Activated CD4-positive, alpha-beta T cell treated with anti-CD3 and anti-CD28 coated beads for 1 hour (primary cell): ENCODE measurements around the gene DHX38.
"Not testable (repeated sequence)": the region's sequence is repeated elsewhere in the genome, so short reads cannot be mapped to it uniquely, and the experiment has no call there.

Experiments used
- DNase-seq: peaks from one replicate; pipeline ENCODE4 v3.0.0-alpha.2; 2020

Gene DHX38

DNA sequence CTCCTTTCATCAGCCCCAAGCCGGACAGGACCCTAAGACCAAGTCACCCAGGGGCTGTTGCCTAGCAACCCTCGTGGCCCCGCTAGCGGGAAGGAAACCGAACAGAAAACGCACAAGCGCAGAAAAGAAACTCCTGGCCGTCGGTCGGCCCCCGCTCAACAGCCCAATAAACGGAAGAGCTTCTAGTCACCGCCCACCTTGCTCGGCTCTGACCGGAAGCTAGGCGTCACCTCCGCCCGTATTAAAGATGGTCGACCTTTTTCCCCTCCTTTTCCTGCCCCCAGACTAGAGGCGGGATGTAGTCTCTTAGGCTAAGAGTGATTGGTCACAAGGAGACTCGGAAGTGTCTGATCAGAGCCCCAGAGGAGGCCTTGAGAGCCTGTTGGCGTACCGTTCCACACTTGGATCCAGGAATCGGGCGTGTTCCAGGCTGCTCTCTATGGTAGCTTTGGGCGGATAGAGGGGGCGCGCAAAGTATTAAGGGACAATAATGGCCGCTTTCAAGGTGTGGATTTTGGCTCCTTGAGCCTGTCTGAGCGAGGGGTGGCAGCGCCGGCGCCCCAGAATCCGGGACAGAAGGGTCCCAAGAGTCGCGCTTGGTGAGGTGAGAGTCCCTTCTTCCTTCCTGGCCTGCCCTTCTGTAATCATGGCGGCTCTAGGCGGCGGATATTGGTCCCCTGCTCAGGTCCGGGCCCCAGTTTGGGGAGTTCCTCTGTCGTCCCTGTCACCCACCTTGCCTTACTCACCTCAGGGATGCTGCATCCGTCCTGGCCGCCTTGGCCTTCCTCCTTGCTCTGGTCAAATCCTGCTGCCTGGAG lies at the start of gene DHX38, which contains the start of gene TXNL4B:
Gene DHX38 (plus strand): TSS at position 400 of the 818 bp plus-strand sequence. CDS start 2,311 bp downstream, outside the sequence.
Gene TXNL4B (minus strand): TSS at position 173 of the 818 bp plus-strand sequence. CDS start 2,871 bp downstream, outside the sequence.
- peak; percentile 86 for DNase-seq

- no peak for DNase-seq
These were observed 49.4 kb upstream of the DHX38 start for GRCh38 chr16:72044296-72044695.

- DNase-seq, result no peak
These were observed 48.8 kb upstream of the DHX38 start for GRCh38 chr16:72044825-72045359.

GRCh38 chr16:72049110-72049509 lies 44.5 kb upstream of the DHX38 start:
- DNase-seq, result no peak

- DNase-seq, result no peak
These were observed 42.7 kb upstream of the DHX38 start for GRCh38 chr16:72050769-72051464.

DNA sequence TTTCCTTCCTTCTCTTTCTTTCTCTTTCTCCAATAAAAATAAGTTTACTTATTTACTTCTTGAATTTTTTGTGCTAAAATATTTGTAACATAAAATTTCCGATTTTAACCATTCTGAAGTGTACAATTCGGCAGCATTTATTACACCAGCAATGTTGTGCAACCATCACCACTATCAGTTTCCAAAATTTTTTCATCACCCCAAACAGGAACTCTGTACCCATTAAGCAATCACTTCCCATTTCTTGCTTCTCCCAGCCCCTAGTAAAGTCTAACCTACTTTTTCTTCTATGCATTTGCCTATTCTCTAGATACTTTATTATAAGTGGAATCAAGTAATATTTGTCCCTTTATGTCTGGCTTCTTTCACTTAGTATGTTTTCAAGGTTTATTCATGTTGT lies 41.8 kb upstream of the DHX38 start:
- no peak for DNase-seq

DNA sequence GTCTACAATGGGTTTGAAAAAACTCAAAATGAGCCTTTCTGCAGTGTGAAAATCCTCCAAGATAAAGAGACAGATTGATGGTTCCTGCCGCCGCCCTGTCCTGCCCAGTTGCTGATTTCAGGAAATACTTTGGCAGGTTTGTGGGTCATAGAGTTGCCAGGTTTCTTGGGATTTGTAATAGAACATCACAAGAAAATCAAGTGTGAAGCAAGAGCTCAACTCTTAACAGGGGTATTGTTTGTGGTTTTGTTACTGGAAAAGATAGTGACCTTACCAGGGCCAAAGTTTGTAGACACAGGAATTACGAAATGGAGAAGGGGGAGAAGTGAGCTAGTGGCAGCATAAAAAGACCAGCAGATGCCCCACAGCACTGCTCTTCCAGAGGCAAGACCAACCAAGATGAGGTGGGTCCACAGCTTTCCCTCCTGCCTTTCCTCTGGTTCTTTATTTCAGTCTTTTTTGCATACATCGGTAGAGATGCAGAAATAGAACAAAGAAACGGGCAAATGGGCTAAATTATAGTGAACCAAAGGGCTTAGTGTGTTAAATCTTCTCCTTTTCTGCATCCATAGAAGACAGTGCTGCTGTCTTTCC lies 39.3 kb upstream of the DHX38 start, which contains the start of gene HP:
Gene HP (plus strand): TSS at position 252 of the 594 bp plus-strand sequence. CDS start 148 bp downstream, at position 400.
- not testable (repeated sequence) for DNase-seq

GRCh38 chr16:72055911-72056310 lies 37.7 kb upstream of the DHX38 start:
- no peak for DNase-seq

DNA sequence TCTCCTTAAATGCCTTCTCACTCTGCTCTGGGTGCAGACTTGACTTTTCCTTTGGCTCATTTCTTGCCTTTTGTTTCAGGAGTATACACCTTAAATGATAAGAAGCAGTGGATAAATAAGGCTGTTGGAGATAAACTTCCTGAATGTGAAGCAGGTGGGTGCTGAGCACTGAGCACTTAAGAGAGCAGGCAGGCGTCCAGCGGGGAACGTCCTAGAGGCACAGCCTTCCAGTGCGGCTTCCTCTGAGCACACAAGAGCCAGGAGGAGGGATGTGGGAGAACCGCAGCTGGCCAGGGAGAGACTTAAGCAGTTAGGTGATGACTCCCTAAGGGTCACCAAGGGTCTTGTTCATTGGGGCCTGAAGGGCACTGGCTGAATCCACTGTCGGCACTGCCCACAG lies 36.3 kb upstream of the DHX38 start:
- not testable (repeated sequence) for DNase-seq

- DNase-seq, result not testable (repeated sequence)
These were observed 34.6 kb upstream of the DHX38 start for GRCh38 chr16:72059060-72059459.

DNA sequence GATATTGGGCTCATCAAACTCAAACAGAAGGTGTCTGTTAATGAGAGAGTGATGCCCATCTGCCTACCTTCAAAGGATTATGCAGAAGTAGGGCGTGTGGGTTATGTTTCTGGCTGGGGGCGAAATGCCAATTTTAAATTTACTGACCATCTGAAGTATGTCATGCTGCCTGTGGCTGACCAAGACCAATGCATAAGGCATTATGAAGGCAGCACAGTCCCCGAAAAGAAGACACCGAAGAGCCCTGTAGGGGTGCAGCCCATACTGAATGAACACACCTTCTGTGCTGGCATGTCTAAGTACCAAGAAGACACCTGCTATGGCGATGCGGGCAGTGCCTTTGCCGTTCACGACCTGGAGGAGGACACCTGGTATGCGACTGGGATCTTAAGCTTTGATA lies 33.2 kb upstream of the DHX38 start:
- no peak for DNase-seq

DNA sequence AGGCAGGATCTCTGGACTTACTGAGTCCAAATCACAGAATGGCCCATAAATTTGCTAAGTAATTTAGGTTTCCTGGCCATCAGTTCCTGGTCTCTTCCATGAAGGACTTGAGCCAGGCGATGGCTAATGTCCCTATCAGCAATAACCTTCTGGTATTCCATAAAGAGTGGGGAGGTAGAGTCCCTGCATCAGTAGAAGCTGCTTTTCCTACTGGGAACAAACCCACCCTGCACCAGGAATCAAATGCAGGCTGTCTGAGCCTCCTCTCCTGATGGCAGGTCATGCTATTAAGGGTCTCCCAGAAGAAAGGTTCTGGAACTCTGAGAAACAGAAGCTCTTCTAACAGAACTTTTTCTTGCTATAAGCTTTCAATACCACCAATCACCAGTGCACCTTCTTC lies 32.1 kb upstream of the DHX38 start:
- no peak for DNase-seq

DNA sequence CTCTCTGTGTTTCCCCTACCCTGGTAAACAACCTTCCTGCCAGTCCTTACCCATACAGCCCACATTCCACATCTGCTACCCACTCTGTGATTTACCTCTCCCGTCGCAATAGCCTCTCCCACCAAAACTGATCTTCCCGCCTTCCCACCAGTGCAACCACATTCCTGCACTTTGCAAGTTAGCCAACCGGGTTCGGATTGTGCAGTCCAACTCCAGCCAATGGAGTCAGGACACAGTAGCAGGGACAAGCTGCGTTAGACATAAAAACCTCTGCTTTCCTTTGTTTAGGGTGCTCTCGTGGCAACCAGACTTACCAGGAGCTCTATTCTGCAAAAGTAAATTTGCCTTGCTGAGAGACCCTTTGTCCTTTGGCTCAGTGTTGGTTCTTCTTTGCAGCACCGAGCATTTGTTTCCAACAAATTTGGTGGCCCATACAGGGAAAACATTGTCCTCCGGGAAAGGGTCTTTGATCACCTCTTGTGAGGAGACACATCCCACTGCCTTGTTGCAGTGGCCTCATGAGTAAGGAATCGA lies 29.2 kb upstream of the DHX38 start:
- DNase-seq, result no peak

DNA sequence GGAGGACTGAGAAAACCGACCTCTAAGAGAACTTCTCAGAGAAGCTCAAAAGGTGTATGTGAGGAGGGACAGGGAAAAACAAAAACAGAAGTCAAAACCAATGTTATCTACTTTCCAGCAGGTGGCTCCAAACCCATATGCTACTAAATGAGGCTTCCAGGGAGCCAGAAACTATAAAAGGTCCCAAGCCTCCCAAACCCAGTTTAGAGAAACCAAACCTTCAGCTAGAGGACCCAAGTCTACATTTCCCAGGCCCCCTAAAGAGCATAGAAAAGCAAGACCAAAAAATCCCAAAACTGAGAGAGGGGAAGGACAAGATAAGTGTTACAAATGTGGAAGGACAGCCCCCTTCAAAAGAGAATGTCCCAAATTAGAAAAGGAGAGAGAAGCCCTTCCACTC lies 26.9 kb upstream of the DHX38 start:
- no peak for DNase-seq

DNA sequence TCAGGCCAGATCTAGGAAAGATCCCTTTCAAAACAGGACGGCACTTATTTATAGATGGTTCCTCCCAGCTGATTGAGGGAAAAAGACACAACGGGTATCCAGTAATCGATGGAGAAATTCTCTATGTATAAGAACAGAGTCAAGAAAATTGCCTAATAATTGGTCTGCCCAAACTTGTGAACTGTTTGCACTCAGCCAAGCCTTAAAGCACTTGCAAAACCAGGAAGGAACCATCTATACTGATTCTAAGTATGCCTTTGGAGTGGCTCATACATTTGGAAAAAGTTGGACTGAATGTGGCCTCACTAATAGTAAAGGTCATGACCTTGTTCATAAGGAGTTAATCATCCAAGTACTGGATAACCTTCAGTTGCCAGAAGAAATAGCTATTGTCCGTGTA lies 24.7 kb upstream of the DHX38 start:
- no peak for DNase-seq

DNA sequence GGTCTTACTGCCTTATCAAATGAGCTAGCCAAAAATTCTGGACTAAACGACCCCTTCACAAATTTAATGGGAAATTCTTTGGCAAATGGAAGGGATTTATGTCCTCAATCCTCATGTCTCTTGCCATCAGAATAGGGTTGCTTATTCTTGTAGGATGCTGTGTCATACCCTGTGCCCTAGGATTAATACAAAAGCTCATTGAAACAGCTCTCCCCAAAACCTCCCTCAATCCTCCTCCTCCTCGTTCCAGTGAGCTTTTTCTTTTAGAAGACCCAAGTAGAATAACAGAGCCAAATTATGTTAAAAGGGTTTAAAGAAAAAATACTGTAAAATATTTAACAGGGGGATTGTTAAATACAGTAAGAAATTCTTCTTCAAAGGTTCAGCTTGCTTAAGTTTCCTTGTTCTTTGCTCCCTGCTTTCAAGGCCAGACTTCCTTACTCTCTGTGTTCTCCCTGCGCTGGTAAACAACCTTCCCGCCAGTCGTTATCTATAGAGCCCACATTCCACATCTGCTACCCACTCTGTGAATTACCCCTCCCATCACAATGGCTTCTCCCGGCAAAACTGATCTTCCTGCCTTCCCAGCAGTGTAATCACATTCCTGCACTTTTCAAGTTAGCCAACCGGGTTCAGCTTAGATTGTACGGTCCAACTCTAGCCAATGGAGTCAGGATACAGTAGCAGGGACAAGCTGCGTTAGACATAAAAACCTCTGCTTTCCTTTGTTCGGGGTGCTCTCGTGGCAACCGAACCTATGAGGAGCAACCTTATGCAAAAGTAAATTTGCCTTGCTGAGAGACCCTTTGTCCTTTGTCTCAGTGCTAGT lies 20.9 kb upstream of the DHX38 start:
- no peak for DNase-seq

DNA sequence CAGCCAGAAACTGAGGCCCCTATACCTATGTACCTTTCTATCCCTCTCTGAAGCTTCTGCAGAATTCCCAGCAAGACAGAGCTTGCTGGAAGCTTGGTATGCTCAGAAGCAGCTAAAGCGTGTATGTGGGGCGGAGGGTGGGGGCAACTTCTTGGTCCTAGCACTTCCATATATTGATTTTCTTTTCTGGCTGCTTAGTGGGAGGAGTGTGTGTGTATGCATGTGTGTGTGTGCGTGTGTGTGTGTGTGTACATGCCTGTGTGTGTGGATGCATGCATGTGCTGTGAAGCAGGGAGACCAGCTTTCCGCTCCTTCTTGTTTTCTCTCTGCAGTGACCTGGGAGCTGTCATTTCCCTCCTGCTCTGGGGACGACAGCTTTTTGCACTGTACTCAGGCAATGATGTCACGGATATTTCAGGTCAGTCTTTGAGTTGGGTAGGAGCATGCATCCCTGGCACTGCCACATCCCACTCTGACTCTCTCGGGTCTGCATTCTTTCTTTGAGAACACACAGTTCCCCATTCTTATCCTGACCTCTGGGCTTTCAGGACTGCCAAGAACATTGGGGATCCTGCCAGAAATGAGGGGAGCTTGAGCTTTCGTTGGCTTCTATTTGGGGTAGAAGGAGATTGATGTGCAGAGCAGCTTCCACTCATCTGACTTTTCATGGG lies 20.0 kb upstream of the DHX38 start:
- DNase-seq, result no peak

DNA sequence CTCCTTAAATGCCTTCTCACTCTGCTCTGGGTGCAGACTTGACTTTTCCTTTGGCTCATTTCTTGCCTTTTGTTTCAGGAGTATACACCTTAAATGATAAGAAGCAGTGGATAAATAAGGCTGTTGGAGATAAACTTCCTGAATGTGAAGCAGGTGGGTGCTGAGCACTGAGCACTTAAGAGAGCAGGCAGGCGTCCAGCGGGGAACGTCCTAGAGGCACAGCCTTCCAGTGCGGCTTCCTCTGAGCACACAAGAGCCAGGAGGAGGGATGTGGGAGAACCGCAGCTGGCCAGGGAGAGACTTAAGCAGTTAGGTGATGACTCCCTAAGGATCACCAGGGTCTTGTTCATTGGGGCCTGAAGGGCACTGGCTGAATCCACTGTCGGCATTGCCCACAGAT lies 18.6 kb upstream of the DHX38 start:
- not testable (repeated sequence) for DNase-seq

DNA sequence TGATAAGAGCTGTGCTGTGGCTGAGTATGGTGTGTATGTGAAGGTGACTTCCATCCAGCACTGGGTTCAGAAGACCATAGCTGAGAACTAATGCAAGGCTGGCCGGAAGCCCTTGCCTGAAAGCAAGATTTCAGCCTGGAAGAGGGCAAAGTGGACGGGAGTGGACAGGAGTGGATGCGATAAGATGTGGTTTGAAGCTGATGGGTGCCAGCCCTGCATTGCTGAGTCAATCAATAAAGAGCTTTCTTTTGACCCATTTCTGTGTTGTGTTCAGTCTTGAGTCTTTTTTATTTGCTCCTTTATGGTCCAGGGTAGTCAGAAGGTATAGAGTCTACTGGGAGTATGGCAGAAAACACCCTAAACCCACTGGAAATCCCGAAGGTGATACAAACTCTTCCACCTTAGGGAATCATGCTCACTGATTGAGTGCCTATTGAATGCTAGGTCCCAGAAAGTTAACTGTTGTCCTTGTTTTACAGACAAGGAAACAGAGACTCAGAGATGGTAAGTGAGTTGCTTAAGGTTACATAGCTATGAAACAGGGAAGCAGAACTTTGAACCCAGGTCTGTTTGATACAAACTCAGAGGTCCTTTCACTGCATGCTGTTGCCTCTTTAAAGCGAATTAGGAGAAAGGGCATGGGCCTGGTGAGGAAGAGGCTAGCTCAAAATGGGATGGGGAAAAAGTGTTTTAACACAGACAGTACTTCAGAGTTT lies 16.5 kb upstream of the DHX38 start:
- DNase-seq, result not testable (repeated sequence)

DNA sequence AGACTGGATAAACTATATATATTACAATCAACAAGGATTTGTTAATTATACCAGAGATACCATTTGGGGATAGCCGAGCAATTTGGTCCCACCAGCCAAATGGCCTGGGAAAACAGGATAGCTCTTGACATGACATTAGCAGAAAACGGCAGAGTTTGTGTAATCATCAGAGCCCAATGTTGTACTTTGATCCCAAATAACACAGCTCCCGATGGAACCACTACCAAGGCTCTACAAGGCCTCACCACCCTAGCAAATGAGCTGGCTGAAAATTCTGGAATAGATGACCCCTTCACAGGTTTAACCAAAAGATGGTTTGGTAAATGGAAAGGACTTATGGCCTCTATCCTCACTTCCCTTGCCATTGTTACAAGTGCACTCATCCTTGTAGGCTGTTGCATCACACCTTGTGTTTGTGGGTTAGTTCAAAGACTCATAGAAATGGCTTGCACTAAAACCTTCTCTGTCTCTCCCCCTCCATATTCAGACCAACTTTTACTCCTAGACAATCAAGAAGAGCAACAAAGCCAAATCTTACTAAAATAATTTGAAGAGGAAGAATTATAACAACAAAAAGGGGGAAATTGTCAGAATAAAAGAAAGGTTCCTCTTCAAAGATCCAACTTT lies 9.8 kb upstream of the DHX38 start:
- no peak for DNase-seq
